Measurements from ENCODE around the gene ZNF700. TPM values are rescaled to one million over a fixed set of nuclear protein-coding genes. Genes with fewer than 3 reads are reported as not detected.

ZNF700 gene
- total and polyA plus RNA-seq, 2 donors (not counting 1 experiment from before 2014, with no cell fraction given) = 14.3 to 34.9 TPM

DNA sequence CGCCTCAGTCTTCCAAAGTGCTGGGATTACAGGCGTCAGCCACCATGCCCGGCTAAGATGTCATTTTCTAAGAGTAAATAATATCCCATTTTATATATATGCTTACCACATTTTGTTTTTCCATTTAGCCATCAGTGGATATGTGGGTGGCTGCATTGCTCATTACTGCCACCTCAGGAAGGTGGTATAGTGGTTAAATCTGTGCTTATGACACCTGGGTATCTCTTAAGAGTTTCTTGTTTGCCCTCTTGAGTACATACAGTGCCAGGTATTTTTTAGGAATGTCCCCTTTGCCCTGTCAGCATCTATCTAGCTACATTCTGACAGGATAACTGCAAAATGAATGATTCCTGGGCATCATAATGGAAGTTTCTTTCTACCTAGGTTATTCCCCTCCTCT, 22.7 kb upstream of the ZNF700 start:
- WGBS (ENCODE audit: insufficient coverage) = no CpG with 5 or more reads among the region's 3 CpGs
- H3K4me2 ChIP-seq (replicated peaks; ENCODE audit: low read depth, low read length, poor library complexity, severe bottlenecking) = no peak overlapping the region
- peaks cover 5 to 36% (median 24%) of the 10 kb centered on the region in 3 donors for H3K9me3 ChIP-seq (ENCODE audit: control extremely low read depth in 1 of 3, control insufficient read depth in 2 of 3, insufficient read depth in 1 of 3, low read length in 2 of 3)
- H4K20me1 ChIP-seq (ENCODE audit: control insufficient read depth, insufficient read depth, low read length, poor library complexity, severe bottlenecking) = no peaks in the 10 kb centered on the region
- H3K27me3 ChIP-seq (replicated peaks in 1 of 4; ENCODE audit: control extremely low read depth in 1 of 4, control insufficient read depth in 3 of 4, insufficient read depth in 4 of 4, low read length in 3 of 4) = no peaks in the 10 kb centered on the region
- CTCF ChIA-PET = no interaction called here
- Mint-ChIP-seq H3K27me3 (no peaks in the 10 kb centered on the region), H3K9me3 (ENCODE audit: insufficient read depth) (peaks cover 13% of the 10 kb centered on the region), H3K4me1 (no peaks in the 10 kb centered on the region), H3K27ac (no peak overlapping the region), H3K4me3 (no peak overlapping the region)
- no peak overlapping the region for H3K4me3 ChIP-seq (ENCODE audit: control extremely low read depth in 1 of 5, extremely low read depth in 1 of 5, insufficient read depth in 1 of 5, low read depth in 2 of 5, low read length in 4 of 5)
- H2AFZ ChIP-seq (ENCODE audit: insufficient read depth, low read depth, low read length, poor library complexity, severe bottlenecking) = no peak overlapping the region
- H3K79me2 ChIP-seq (ENCODE audit: control insufficient read depth, insufficient read depth, low read length) = no peaks in the 10 kb centered on the region
- H3K27ac ChIP-seq (ENCODE audit: low read length in 2 of 2) = no peak overlapping the region
- intact Hi-C loops (cut with micrococcal nuclease) = no loop called here
- POLR2A ChIA-PET = no interaction called here
- ATAC-seq (ENCODE audit: low read depth) (no peak), DNase-seq (no peak)
- peaks cover 0 to 14% of the 10 kb centered on the region in 2 experiments for H3K36me3 ChIP-seq (replicated peaks in 1 of 2; ENCODE audit: control extremely low read depth in 1 of 2, control insufficient read depth in 1 of 2, extremely low read depth in 1 of 2, insufficient read depth in 2 of 2, low read length in 1 of 2)
- TF ChIP-seq EZH2 (IDR thresholded peaks at IDR 0.05; ENCODE audit: borderline replicate concordance, insufficient read depth, low read depth, low read length, poor library complexity, severe bottlenecking) = no peak
- TF ChIP-seq CTCF (IDR thresholded peaks at IDR 0.05) = no peak
- no peak overlapping the region for H3K9ac ChIP-seq (ENCODE audit: low read length)
- H3K4me1 ChIP-seq (ENCODE audit: control insufficient read depth in 2 of 2, insufficient read depth in 2 of 2, low read length in 2 of 2) = no peaks in the 10 kb centered on the region

GRCh38 chr19:11905928-11906327, 19.0 kb upstream of the ZNF700 start:
- WGBS (ENCODE audit: insufficient coverage) = 93% methylated on average over 3 of the region's 3 CpGs
- no peaks in the 10 kb centered on the region for H3K4me1 Mint-ChIP-seq
- CTCF ChIA-PET = interaction anchor here (1.3 kb wide), 1 partner anchor 94 kb away, joined by 3 read pairs; no protein-coding TSS in a partner anchor

More at GRCh38 chr19:11905928-11906327, 19.0 kb upstream of the ZNF700 start:
- H3K9ac ChIP-seq (ENCODE audit: low read length) = no peak overlapping the region
- H3K79me2 ChIP-seq (ENCODE audit: control insufficient read depth, insufficient read depth, low read length) = no peaks in the 10 kb centered on the region
- Mint-ChIP-seq H3K9me3 (ENCODE audit: insufficient read depth) (peaks cover 13% of the 10 kb centered on the region), H3K4me3 (no peak overlapping the region), H3K27ac (no peak overlapping the region), H3K27me3 (no peaks in the 10 kb centered on the region)
- H3K4me2 ChIP-seq (replicated peaks; ENCODE audit: low read depth, low read length, poor library complexity, severe bottlenecking) = no peak overlapping the region
- no peaks in the 10 kb centered on the region for H3K27me3 ChIP-seq (replicated peaks in 1 of 4; ENCODE audit: control extremely low read depth in 1 of 4, control insufficient read depth in 3 of 4, insufficient read depth in 4 of 4, low read length in 3 of 4)
- no peaks in the 10 kb centered on the region for H4K20me1 ChIP-seq (ENCODE audit: control insufficient read depth, insufficient read depth, low read length, poor library complexity, severe bottlenecking)
- POLR2A ChIA-PET = no interaction called here
- DNase-seq (no peak), ATAC-seq (ENCODE audit: low read depth) (no peak)
- H3K27ac ChIP-seq (ENCODE audit: low read length in 2 of 2) = no peak overlapping the region
- no peaks in the 10 kb centered on the region for H3K4me1 ChIP-seq (ENCODE audit: control insufficient read depth in 2 of 2, insufficient read depth in 2 of 2, low read length in 2 of 2)
- H3K36me3 ChIP-seq (replicated peaks in 1 of 2; ENCODE audit: control extremely low read depth in 1 of 2, control insufficient read depth in 1 of 2, extremely low read depth in 1 of 2, insufficient read depth in 2 of 2, low read length in 1 of 2) = peaks cover 0 to 14% of the 10 kb centered on the region in 2 experiments
- intact Hi-C loops (cut with micrococcal nuclease) = no loop called here
- TF ChIP-seq CTCF (IDR thresholded peaks at IDR 0.05) = no peak
- no peak for TF ChIP-seq EZH2 (IDR thresholded peaks at IDR 0.05; ENCODE audit: borderline replicate concordance, insufficient read depth, low read depth, low read length, poor library complexity, severe bottlenecking)
- H3K4me3 ChIP-seq (ENCODE audit: control extremely low read depth in 1 of 5, extremely low read depth in 1 of 5, insufficient read depth in 1 of 5, low read depth in 2 of 5, low read length in 4 of 5) = peak overlapping the region in 1 of 5 experiments; percentile 1
- peaks cover 5 to 30% (median 26%) of the 10 kb centered on the region in 3 donors for H3K9me3 ChIP-seq (ENCODE audit: control extremely low read depth in 1 of 3, control insufficient read depth in 2 of 3, insufficient read depth in 1 of 3, low read length in 2 of 3)
- H2AFZ ChIP-seq (ENCODE audit: insufficient read depth, low read depth, low read length, poor library complexity, severe bottlenecking) = no peak overlapping the region

All from B cell (primary cell).